Activated T-cell treated with anti-CD3 and anti-CD28 coated beads for 48 hours (primary cell): ENCODE measurements around the gene ENTPD8.
"Not testable (repeated sequence)": the region's sequence is repeated elsewhere in the genome, so short reads cannot be mapped to it uniquely, and the experiment has no call there.

Experiments
- DNase-seq: peaks from one replicate; pipeline ENCODE4 v3.0.0-alpha.2; 2020; ENCODE audit warnings: low read depth

The ENTPD8 gene

GRCh38 chr9:137476856-137477255, 35.7 kb upstream of the ENTPD8 start:
- DNase-seq, result no peak

DNA sequence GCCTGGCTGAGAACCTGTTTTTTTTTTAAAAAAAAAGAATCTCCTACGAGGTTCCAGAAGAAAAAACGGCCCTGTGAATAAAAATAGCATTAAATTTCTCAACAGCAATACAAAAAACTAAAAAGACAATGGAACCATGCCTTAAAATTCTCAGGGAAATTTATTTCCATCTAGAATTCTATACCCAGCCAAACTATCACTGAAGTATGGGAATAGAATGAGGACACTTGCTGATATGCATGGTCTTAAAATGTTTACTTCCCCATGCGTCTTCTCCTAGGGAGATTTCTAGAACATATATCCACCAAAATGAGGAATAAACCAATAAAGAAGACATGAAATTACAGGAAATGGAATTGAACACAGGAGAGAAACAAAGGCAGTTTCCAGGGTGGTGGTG, 34.5 kb upstream of the ENTPD8 start:
- DNase-seq, result no peak

DNA sequence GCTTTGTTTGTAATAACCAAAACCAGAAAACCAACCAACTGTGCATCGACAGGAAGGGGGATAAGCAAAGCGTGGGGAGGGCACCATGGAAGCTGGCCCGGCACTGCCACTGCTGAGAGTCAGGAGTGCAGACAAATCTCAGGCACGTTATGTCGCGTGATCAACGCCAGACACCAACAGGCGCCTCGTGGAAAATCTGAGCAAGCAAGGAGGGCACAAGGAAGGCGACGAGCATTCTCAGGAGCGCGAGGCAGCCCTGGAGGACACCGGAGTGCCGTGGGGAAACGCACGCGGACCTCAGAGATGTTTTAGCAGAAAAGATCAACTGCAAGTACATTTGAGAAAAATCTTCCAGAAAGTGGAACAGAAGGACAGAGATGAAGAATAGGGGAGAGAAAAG, 33.1 kb upstream of the ENTPD8 start:
- no peak for DNase-seq

DNA sequence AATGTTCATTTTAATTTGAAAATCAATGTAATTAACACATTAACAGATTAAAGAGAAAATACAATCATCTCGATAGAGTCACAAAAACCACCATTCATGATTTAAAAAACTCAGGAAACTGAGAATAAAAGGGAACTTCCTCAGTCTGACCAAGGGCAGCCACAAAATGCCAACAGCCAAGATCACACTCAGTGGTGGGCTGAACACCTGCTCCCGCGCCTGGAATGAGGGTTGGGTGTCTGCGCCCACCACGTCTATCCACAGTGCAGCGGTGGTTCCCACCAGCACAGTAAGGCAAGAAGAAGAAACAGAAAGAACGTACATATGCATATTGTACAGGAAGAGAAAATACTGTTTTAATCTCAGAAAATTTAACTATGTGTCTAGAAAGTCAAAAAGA, 29.6 kb upstream of the ENTPD8 start:
- no peak for DNase-seq

DNA sequence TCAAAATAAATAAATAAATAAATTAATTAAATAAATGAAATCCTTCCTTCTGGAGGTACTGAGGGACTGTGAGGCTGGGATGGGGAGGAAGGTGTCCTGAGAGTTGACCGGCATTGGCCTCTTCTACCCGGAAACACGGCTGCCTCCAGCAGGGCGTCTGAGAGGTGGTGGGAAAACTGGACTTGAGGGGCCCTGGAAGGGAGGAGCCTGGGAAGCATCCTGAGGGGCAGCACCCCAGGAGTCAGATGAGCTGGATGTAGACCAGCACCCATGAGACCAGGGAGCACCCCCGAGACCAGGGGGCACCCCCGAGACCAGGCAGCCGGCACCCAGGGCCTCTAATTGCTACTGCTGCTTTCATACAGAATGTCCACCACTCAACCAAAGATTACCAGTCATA, 26.7 kb upstream of the ENTPD8 start:
- no peak for DNase-seq

DNA sequence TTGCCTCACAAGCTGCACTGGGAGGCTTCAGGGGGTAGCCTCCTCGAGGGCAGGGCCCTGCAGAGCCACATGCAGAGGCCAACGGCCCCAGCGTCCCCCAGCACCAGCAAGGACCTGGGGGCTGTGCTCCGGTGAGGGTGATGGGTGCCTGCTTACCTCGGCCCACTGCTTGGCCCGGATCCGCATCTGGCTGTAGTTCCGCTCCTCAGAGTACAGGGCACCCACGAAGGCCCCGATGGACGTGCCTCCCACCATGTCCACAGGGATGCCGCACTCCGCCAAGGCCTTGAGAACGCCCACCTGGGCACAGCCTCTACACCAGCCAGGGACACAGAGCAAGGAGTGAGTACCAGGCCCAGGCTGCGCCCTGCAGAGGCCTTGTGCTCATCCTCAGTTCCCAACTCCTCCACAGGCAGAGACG, 26.0 kb upstream of the ENTPD8 start:
- DNase-seq, result no peak

DNA sequence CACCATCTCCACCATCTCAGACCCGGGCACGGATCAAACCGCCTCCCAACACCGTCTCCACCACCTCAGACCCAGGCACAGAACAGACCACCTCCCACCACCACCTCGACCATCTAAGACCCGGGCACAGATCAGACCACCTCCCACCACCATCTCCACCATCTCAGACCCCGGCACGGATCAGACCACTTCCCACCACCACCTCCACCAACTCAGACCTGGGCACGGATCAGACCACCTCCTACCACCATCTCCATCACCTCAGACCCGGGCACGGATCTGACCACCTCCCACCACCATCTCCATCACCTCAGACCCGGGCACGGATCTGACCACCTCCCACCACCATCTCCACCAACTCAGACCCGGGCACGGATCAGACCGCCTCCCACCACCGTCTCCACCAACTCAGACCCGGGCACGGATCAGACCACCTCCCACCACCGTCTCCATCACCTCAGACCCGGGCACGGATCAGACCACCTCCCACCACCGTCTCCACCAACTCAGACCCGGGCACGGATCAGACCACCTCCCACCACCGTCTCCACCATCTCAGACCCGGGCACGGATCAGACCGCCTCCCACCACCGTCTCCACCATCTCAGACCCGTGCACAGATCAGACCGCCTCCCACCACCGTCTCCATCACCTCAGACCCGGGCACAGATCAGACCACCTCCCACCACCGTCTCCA, 25.4 kb upstream of the ENTPD8 start:
- DNase-seq, result not testable (repeated sequence)

- DNase-seq, result no peak
These were observed 24.7 kb upstream of the ENTPD8 start for GRCh38 chr9:137465720-137466388.

- no peak for DNase-seq
These were observed 24.0 kb upstream of the ENTPD8 start for GRCh38 chr9:137465000-137465719.

GRCh38 chr9:137464291-137464999, 23.3 kb upstream of the ENTPD8 start:
- no peak for DNase-seq

DNA sequence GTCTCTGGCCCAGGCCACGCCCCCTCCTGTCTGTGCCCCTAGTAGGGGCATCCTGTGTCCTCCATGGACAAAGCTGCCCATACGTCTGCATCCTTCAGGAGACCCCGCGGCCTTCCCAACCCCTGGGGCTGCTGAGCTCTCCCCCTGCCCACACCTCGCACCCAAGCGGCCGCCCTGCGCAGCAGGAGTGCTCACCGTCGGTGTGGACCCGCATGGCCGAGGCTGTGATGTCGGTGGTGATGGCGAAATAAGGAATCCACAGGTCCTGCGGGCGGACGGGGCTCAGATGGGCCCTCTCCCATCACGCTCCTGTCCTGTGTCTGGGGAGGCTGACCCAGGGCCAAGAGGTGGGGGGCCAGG, 22.8 kb upstream of the ENTPD8 start:
- DNase-seq, result no peak

GRCh38 chr9:137462986-137463930, 22.1 kb upstream of the ENTPD8 start:
- DNase-seq, result no peak

GRCh38 chr9:137462396-137462985, 21.3 kb upstream of the ENTPD8 start:
- no peak for DNase-seq

GRCh38 chr9:137461663-137462395, 20.7 kb upstream of the ENTPD8 start:
- DNase-seq, result peak; percentile 85

DNA sequence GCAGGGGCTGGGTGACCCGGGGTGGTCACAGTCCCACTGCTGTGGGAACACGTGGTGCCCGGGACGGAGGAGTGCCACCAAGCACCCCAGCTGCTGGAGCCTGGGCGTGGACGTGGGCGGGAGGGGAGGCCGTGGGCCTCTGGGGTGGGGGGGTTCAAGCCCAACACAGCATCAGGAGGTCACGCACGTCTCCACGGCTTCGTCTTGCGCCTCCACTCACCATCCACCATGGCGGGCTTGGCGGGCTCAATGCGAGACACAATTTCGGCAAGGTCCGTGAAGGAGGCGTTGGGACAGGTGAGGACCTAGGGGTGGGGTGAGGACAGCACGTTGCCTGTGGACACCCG, 20.1 kb upstream of the ENTPD8 start:
- no peak for DNase-seq

DNA sequence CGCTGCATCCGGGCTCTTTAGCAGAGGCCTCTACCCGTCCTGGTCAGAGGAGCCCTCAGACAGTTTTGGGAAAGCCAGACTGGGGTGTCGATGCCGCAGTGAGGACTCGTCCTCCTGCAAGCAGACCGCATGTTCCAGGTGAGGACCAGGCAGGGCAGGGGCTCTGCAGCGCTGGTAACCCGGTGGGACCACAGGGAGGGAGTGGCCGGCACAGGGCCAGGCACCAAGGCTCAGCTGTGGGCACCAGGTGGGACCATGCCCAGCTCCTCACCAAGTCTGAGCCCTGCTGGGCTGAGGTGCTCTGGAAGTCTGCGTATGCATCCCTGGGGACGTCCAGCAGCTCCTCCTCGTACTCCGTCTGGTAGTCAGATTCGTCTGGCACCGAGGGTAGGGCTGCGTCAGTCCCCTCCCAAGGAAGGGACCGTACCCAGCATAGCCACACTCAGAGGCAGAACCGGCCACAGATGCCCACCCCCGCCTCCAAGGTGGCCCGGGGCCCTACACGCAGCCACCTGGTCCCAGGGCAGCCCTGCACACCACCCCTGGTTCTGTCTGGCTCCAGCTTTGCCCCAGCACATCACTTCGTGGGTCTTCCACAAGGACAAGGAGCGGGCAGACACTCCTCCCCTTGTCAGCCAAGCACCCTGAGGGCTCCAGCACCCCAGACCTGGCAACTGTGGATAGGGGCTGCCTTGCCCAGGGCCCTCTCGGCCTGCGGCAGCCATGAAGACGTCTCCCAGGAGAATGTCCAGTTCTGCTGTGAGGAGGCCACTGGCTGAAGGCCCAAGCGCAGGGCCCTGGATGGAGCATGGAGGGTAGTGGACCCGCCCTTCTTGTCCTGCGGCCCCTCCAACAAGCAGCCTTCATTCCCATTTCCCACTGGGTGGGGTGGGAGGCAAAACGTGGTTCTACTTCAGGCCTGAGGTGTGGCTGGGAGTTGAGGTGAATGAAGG, 19.5 kb upstream of the ENTPD8 start:
- DNase-seq, result no peak

DNA sequence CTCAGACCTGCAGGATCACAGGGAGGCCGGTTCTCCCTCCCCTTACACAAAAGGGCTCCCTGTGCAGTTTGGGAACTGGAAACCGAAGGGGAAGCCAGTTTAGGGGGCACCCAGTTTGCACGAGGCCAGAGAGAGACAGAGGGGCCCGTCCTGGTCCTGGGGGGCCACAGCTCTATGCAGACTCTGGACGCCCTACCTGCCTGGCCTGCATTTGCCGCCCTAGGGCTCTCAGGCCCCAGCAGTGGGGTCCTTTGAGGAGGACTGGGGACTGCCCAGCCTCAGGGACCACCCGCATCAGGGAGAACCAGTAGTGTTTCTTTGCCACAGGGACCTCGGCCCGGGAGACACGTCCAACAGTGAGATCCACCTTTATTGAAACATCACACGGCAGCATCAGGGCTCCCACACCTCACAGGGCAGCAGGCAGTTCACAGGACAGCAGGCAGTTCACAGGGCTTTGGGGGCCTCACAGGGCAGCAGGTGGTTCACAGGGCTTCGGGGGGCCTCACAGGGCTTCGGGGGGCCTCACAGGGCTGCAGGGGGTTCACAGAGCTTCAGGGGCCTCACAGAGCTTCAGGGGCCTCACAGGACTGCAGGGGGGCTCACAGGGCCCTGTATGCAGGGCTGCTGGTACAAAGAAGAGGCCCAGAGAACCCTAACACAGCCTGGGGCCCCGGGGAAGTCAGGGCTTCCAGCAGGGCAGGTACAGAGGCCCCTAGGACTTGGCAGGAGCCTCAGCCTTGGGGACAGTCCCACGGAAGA, 18.6 kb upstream of the ENTPD8 start:
- no peak for DNase-seq

DNA sequence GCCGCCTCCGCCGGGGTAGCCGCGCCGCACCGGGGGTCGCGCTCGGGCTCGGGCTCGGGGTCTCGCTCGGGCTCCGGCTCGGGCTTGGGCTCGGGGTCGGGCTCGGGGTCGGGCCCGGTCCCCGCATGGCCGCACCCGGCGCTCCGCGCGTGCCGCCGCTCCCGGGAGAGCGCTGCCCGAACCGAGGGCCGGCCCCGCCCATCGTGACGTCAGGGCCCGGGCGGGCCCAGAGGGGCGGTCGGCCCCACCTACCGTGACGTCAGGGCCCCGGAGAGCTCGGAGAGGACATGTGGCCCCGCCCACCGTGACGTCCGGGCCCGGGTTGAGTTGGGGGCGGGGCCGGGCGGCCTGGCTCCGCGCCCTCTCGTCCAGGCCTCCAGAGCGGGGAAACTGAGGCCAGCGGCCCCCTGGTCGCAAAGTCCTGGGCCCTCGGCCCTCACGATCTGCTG, 18.0 kb upstream of the ENTPD8 start, which contains the start of gene NSMF:
Gene NSMF (minus strand): TSS at position 183 of the 449 bp plus-strand sequence. CDS start 232 bp downstream, outside the sequence.
- DNase-seq, result peak; percentile 97
